NOMO-1 treated with dmso at 0.1 percent for 144 hours (cell line): ENCODE measurements around the gene DTNA.

ENCODE experiments used
- DNase-seq: peaks from one replicate; lab custom pipeline; 2025; ENCODE audit not compliant: unreplicated experiment; lab: John Stamatoyannopoulos, UW

The DTNA gene

GRCh38 chr18:34805103-34805877 is 95.2 kb downstream of the DTNA start:
- no peak for DNase-seq

GRCh38 chr18:34805878-34806351 is 95.8 kb downstream of the DTNA start:
- DNase-seq = no peak

GRCh38 chr18:34806527-34806926 is 96.4 kb downstream of the DTNA start:
- DNase-seq = no peak

GRCh38 chr18:34807106-34807796 is 97.2 kb downstream of the DTNA start:
- no peak for DNase-seq

- DNase-seq = no peak
Measured at GRCh38 chr18:34808389-34808788, 98.3 kb downstream of the DTNA start.

- no peak for DNase-seq
Measured at GRCh38 chr18:34809451-34810072, 99.5 kb downstream of the DTNA start.

- no peak for DNase-seq
Measured at GRCh38 chr18:34816183-34816582, 106.1 kb downstream of the DTNA start.

- no peak for DNase-seq
Measured at GRCh38 chr18:34817636-34818035, 107.5 kb downstream of the DTNA start.

- DNase-seq = no peak
Measured at GRCh38 chr18:34818064-34818463, 108.0 kb downstream of the DTNA start.

GRCh38 chr18:34820360-34821065 is 110.4 kb downstream of the DTNA start:
- no peak for DNase-seq

GRCh38 chr18:34821669-34822210 is 111.6 kb downstream of the DTNA start:
- no peak for DNase-seq

GRCh38 chr18:34828093-34828492 is 118.0 kb downstream of the DTNA start:
- no peak for DNase-seq

- no peak for DNase-seq
Measured at GRCh38 chr18:34834897-34835296, 124.8 kb downstream of the DTNA start.

- DNase-seq = no peak
Measured at GRCh38 chr18:34835466-34835865, 125.4 kb downstream of the DTNA start.

- DNase-seq = no peak
Measured at GRCh38 chr18:34837769-34838272, 127.7 kb downstream of the DTNA start.

GRCh38 chr18:34838669-34839068 is 128.6 kb downstream of the DTNA start:
- no peak for DNase-seq

GRCh38 chr18:34840256-34840826 is 130.2 kb downstream of the DTNA start:
- no peak for DNase-seq

- no peak for DNase-seq
Measured at GRCh38 chr18:34841891-34842290, 131.8 kb downstream of the DTNA start.

GRCh38 chr18:34844072-34844471 is 134.0 kb downstream of the DTNA start:
- no peak for DNase-seq

GRCh38 chr18:34844732-34845459 is 134.8 kb downstream of the DTNA start:
- no peak for DNase-seq
